Activated T-cell treated with anti-CD3 and anti-CD28 coated beads, Interleukin-2, amount 50 U/mL, for 72 hours (primary cell): ENCODE measurements around the gene FGF14. TPM values are rescaled to one million over a fixed set of nuclear protein-coding genes. Genes with fewer than 3 reads are reported as not detected.

Source experiments
- ATAC-seq, 2 donors: fragments of 150-1000 bp; cut with Tn5 transposase; replicated peaks in 1 of 2; 2 replicates each; pipeline ENCODE4 v1.10.0; 2021; ENCODE audit warnings: moderate library complexity in 2 of 2, mild to moderate bottlenecking in 1 of 2
- DNase-seq, 2 donors: peaks; one replicate each; pipeline ENCODE4 v3.0.0; 2021 to 2022; ENCODE audit warnings: mixed read lengths in 1 of 2
- H3K27ac Mint-ChIP-seq: one replicate; pipeline ENCODE4 v1.8.0; 2022; ENCODE audit warnings: mild to moderate bottlenecking, moderate library complexity, mixed read lengths
- H3K27me3 Mint-ChIP-seq: one replicate; pipeline ENCODE4 v1.8.0; 2022; ENCODE audit warnings: low read depth, mixed read lengths
- H3K36me3 Mint-ChIP-seq, 2 donors: one replicate each; pipeline ENCODE4 v1.8.0; 2022; ENCODE audit warnings: mixed read lengths in 2 of 2, mild to moderate bottlenecking in 1 of 2; ENCODE audit not compliant: insufficient read depth in 2 of 2
- H3K4me1 Mint-ChIP-seq: one replicate; pipeline ENCODE4 v1.8.0; 2022; ENCODE audit warnings: low read depth, mixed read lengths
- H3K4me3 Mint-ChIP-seq, 2 donors: one replicate each; pipeline ENCODE4 v1.8.0; 2022; ENCODE audit warnings: mild to moderate bottlenecking in 2 of 2, mixed read lengths in 2 of 2, moderate library complexity in 2 of 2
- H3K9me3 Mint-ChIP-seq, 2 donors: one replicate each; pipeline ENCODE4 v1.8.0; 2022; ENCODE audit warnings: mixed read lengths in 2 of 2
- total RNA-seq, 2 donors: library from RNA; stranded (reverse); gene quantifications; one replicate each; pipeline ENCODE4 v1.2.3, GENCODE V29; 2022

FGF14 gene
- total RNA-seq, 2 donors from 2014 or later: 0.23 TPM; not detected in 1

GRCh38 chr13:101829484-101829883 lies 572.4 kb downstream of the FGF14 start:
- no peak overlapping the region for H3K27ac Mint-ChIP-seq
- H3K4me1 Mint-ChIP-seq: no peaks in the 10 kb centered on the region
- no peaks in the 10 kb centered on the region for H3K36me3 Mint-ChIP-seq
- no peak overlapping the region for H3K4me3 Mint-ChIP-seq
- no peak for DNase-seq
- no peak for ATAC-seq
- H3K9me3 Mint-ChIP-seq: peaks cover 0 to 2% of the 10 kb centered on the region in 2 donors
- H3K27me3 Mint-ChIP-seq: peaks cover 9% of the 10 kb centered on the region

- Mint-ChIP-seq H3K27ac (no peak overlapping the region), H3K4me3 (no peak overlapping the region), H3K9me3 (peaks cover 0 to 2% of the 10 kb centered on the region in 2 donors), H3K27me3 (peaks cover 9% of the 10 kb centered on the region), H3K4me1 (no peaks in the 10 kb centered on the region), H3K36me3 (no peaks in the 10 kb centered on the region)
- no peak for DNase-seq
- no peak for ATAC-seq
Measured at GRCh38 chr13:101828119-101828518, 573.7 kb downstream of the FGF14 start.

- H3K4me1 Mint-ChIP-seq: no peaks in the 10 kb centered on the region
- H3K27me3 Mint-ChIP-seq: no peaks in the 10 kb centered on the region
Measured at GRCh38 chr13:101817898-101818297, 584.0 kb downstream of the FGF14 start.

GRCh38 chr13:101811881-101812280 lies 590.0 kb downstream of the FGF14 start:
- Mint-ChIP-seq H3K9me3 (no peaks in the 10 kb centered on the region), H3K27ac (no peak overlapping the region), H3K27me3 (no peaks in the 10 kb centered on the region), H3K4me1 (no peaks in the 10 kb centered on the region), H3K4me3 (no peak overlapping the region), H3K36me3 (no peaks in the 10 kb centered on the region)
- DNase-seq (no peak), ATAC-seq (no peak)

More at GRCh38 chr13:101817898-101818297, 584.0 kb downstream of the FGF14 start:
- Mint-ChIP-seq H3K4me3 (no peak overlapping the region), H3K9me3 (no peaks in the 10 kb centered on the region), H3K27ac (no peak overlapping the region), H3K36me3 (no peaks in the 10 kb centered on the region)
- ATAC-seq (no peak), DNase-seq (no peak)

- DNase-seq (no peak), ATAC-seq (no peak)
- Mint-ChIP-seq H3K9me3 (no peaks in the 10 kb centered on the region), H3K36me3 (no peaks in the 10 kb centered on the region), H3K4me3 (no peak overlapping the region), H3K27me3 (no peaks in the 10 kb centered on the region), H3K27ac (no peak overlapping the region), H3K4me1 (no peaks in the 10 kb centered on the region)
Measured at GRCh38 chr13:101811284-101811839, 590.5 kb downstream of the FGF14 start.

GRCh38 chr13:101799196-101799595 lies 602.7 kb downstream of the FGF14 start:
- no peak for DNase-seq
- no peak overlapping the region for H3K27ac Mint-ChIP-seq
- no peaks in the 10 kb centered on the region for H3K9me3 Mint-ChIP-seq
- H3K27me3 Mint-ChIP-seq: peaks cover 6% of the 10 kb centered on the region
- H3K4me3 Mint-ChIP-seq: no peak overlapping the region
- H3K36me3 Mint-ChIP-seq: no peaks in the 10 kb centered on the region
- H3K4me1 Mint-ChIP-seq: no peaks in the 10 kb centered on the region
- no peak for ATAC-seq

GRCh38 chr13:101798437-101798836 lies 603.4 kb downstream of the FGF14 start:
- H3K36me3 Mint-ChIP-seq: no peaks in the 10 kb centered on the region
- ATAC-seq (no peak), DNase-seq (no peak)
- H3K27ac Mint-ChIP-seq: no peak overlapping the region
- no peak overlapping the region for H3K4me3 Mint-ChIP-seq
- peaks cover 6% of the 10 kb centered on the region for H3K27me3 Mint-ChIP-seq
- H3K4me1 Mint-ChIP-seq: no peaks in the 10 kb centered on the region
- no peaks in the 10 kb centered on the region for H3K9me3 Mint-ChIP-seq

GRCh38 chr13:101795460-101795859 lies 606.4 kb downstream of the FGF14 start:
- no peak overlapping the region for H3K27ac Mint-ChIP-seq
- H3K4me3 Mint-ChIP-seq: no peak overlapping the region
- no peaks in the 10 kb centered on the region for H3K36me3 Mint-ChIP-seq
- no peaks in the 10 kb centered on the region for H3K9me3 Mint-ChIP-seq
- DNase-seq: no peak
- no peak for ATAC-seq
- no peaks in the 10 kb centered on the region for H3K4me1 Mint-ChIP-seq
- H3K27me3 Mint-ChIP-seq: no peaks in the 10 kb centered on the region

- H3K27ac Mint-ChIP-seq: no peak overlapping the region
- H3K36me3 Mint-ChIP-seq: no peaks in the 10 kb centered on the region
- no peak for DNase-seq
- ATAC-seq: no peak
- H3K27me3 Mint-ChIP-seq: no peaks in the 10 kb centered on the region
- no peaks in the 10 kb centered on the region for H3K4me1 Mint-ChIP-seq
- H3K9me3 Mint-ChIP-seq: no peaks in the 10 kb centered on the region
- no peak overlapping the region for H3K4me3 Mint-ChIP-seq
Measured at GRCh38 chr13:101795025-101795424, 606.8 kb downstream of the FGF14 start.

GRCh38 chr13:101792189-101792588 lies 609.7 kb downstream of the FGF14 start:
- Mint-ChIP-seq H3K4me1 (no peaks in the 10 kb centered on the region), H3K9me3 (no peaks in the 10 kb centered on the region), H3K27ac (no peak overlapping the region), H3K27me3 (no peaks in the 10 kb centered on the region), H3K4me3 (no peak overlapping the region), H3K36me3 (no peaks in the 10 kb centered on the region)
- no peak for DNase-seq
- ATAC-seq: no peak

- ATAC-seq (no peak), DNase-seq (no peak)
- Mint-ChIP-seq H3K36me3 (no peaks in the 10 kb centered on the region), H3K9me3 (no peaks in the 10 kb centered on the region), H3K4me1 (no peaks in the 10 kb centered on the region), H3K27me3 (peaks cover 5% of the 10 kb centered on the region), H3K4me3 (no peak overlapping the region), H3K27ac (no peak overlapping the region)
Measured at GRCh38 chr13:101785858-101786257, 616.0 kb downstream of the FGF14 start.

- H3K9me3 Mint-ChIP-seq: no peaks in the 10 kb centered on the region
- no peaks in the 10 kb centered on the region for H3K4me1 Mint-ChIP-seq
- H3K36me3 Mint-ChIP-seq: no peaks in the 10 kb centered on the region
- H3K27me3 Mint-ChIP-seq: peaks cover 5% of the 10 kb centered on the region
- H3K27ac Mint-ChIP-seq: no peak overlapping the region
- DNase-seq: no peak
- no peak for ATAC-seq
- no peak overlapping the region for H3K4me3 Mint-ChIP-seq
Measured at GRCh38 chr13:101784313-101784712, 617.5 kb downstream of the FGF14 start.

- Mint-ChIP-seq H3K4me1 (no peaks in the 10 kb centered on the region), H3K36me3 (no peaks in the 10 kb centered on the region), H3K4me3 (no peak overlapping the region), H3K9me3 (no peaks in the 10 kb centered on the region), H3K27ac (no peak overlapping the region), H3K27me3 (peaks cover 5% of the 10 kb centered on the region)
- DNase-seq: no peak
- ATAC-seq: no peak
Measured at GRCh38 chr13:101783554-101783953, 618.3 kb downstream of the FGF14 start.

GRCh38 chr13:101780211-101780610 lies 621.6 kb downstream of the FGF14 start:
- H3K27me3 Mint-ChIP-seq: peaks cover 5% of the 10 kb centered on the region
- ATAC-seq: no peak

More at GRCh38 chr13:101780211-101780610, 621.6 kb downstream of the FGF14 start:
- no peak for DNase-seq
- Mint-ChIP-seq H3K4me1 (no peaks in the 10 kb centered on the region), H3K27ac (no peak overlapping the region), H3K4me3 (no peak overlapping the region), H3K9me3 (no peaks in the 10 kb centered on the region), H3K36me3 (no peaks in the 10 kb centered on the region)
